GM21381 (cell line): ENCODE results near the gene CYP2J2.
"Not testable (repeated sequence)": the region's sequence is repeated elsewhere in the genome, so short reads cannot be mapped to it uniquely, and the experiment has no call there.

ENCODE experiments used
- ATAC-seq: cut with Tn5 transposase; IDR thresholded peaks from one replicate; pipeline ENCODE4 v1.9.1; 2021; ENCODE audit warnings: mild to moderate bottlenecking, moderate library complexity; ENCODE audit not compliant: unreplicated experiment

Gene CYP2J2

DNA sequence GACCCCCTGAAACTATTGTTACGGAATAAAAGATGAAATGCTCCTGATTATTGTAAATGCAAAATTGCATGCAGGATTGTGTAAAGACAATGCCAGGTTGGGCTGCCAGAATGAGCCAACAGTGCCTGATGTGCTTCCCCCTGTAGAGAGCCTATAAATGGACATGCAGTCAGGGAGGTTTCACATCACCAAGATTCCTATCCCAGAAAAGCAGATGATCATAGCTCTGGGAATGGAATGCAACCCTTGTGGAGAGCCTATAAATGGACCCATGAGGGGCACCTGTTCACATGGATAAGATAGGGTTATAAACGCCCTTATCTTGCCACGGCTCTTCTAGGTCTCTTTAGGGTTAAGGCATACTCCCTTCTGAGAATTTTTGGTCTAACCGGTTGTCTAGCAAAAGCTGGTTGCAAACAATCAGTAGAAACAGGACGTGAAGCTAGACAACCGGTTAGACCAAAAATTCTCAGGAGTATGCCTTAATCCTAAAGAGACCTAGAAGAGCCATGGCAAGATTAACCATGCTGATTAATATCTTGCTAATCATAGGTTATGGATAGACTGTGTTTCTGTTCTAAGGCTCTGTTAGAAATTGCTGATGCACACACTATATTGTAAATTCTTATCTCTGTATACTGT is 5.2 kb downstream of the CYP2J2 start:
- not testable (repeated sequence) for ATAC-seq

GRCh38 chr1:59919746-59920145 is 6.8 kb downstream of the CYP2J2 start:
- no peak for ATAC-seq

DNA sequence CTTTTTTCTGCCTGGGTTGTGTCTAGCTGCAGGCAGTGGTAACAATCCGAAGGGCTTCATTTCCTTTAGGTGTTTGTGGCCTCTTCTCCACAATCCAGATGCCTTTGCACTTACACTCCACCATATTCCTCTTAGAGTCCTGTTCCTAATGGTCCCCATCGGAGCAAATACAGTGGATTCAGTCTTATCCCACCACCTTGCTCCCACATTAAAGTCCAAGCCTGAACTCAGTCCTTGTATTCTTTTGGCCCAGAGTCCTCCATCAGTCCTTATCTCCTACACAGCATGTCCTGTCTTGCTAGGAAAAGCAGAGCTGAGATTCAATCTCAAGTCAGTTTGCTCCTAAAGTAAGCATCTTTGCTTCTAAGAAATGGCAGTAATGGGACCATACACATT is 8.8 kb downstream of the CYP2J2 start:
- no peak for ATAC-seq

DNA sequence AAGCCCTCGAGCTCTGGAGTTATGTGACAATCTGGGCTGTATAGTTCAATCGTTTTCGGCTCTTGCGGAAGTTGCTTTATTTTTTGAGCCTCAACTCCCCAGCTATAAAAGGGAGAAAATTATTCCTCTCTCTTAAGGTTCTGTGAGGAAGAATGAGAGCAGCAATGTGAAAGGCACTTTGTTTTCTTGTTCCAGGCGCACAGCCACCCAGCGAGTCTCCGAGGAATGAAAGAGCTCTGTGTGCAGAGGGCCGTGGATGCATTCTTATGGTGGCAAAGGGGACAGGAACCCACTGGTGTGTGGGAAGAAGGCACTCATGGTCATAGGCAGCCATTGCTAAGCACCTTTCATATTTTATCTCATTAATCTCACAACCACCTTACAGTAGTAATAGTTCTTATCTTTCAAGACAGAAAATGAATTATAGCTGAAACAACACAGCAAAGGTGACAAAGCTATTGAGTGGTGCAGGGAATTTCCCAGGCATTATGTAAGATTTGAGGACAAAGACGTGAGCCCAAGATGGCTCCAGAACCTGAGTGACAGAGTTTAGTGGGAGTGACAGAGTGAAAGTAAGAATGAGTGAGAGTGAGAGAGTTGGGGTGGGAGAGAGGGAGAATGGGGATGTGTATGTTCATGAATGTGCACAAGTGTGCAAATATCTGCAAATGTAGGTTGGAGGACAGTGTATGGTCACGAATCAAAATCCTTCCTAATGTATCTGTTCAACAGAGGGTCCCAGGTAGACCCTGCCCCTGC is 9.4 kb downstream of the CYP2J2 start:
- no peak for ATAC-seq

- ATAC-seq, result no peak
Observed at GRCh38 chr1:59915516-59915915, 11.1 kb downstream of the CYP2J2 start.

- not testable (repeated sequence) for ATAC-seq
Observed at GRCh38 chr1:59914791-59915286, 11.7 kb downstream of the CYP2J2 start.

- ATAC-seq, result no peak
Observed at GRCh38 chr1:59908682-59909081, 17.9 kb downstream of the CYP2J2 start.

GRCh38 chr1:59908084-59908483 is 18.5 kb downstream of the CYP2J2 start:
- ATAC-seq, result no peak

GRCh38 chr1:59906931-59907330 is 19.6 kb downstream of the CYP2J2 start:
- ATAC-seq, result no peak

- ATAC-seq, result peak; percentile 81
Observed at GRCh38 chr1:59903141-59903754, 23.3 kb downstream of the CYP2J2 start.

DNA sequence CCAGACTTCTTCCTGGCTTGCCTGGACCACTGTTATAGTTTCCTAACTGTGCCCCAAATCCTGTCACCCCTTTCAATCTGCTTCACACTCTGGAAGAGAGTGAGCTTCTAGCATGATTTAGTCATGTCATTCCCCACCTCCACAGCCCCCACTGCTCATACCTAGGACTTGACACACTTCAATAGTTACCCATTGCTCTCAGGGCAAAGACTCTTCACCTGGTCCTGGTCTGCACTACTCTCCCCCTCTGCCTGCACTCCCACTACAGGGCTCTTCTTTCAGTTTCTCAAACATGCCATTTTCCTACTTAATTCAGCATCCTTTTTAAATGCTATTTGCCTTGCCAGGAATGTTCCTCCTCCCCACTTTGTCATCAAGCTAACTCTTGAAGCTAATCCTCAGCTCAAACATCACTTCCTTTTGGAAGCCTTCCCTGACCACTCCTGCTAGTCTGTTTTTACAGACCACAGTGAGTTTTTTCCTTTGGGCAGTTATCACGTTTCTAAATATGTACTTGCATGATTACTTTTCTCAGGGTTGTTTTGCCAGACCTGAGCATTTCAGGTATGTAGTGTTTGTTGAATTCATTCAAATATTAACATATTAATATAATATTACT is 24.7 kb downstream of the CYP2J2 start:
- no peak for ATAC-seq

- ATAC-seq, result no peak
Observed at GRCh38 chr1:59900640-59901039, 25.9 kb downstream of the CYP2J2 start.

DNA sequence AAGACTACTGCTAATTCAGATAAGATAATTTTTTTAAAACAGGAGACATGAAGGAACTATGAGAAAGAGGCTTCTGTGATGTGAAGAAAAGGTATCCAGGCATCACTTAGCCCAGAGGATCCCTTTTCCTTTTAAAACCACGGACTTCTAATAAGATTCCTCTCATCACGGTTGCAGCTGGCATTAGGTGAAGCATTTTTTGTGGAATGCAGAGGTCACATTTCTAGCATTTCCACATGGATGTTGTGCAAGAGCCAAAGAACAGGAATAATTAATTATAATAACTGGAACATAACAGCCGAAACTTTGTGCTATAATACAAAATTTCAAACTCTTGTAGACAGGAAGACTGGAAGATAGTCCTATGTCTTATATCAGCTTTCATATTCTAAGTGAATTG is 27.6 kb downstream of the CYP2J2 start:
- ATAC-seq, result no peak

GRCh38 chr1:59897165-59897564 is 29.4 kb downstream of the CYP2J2 start:
- ATAC-seq, result no peak

GRCh38 chr1:59892841-59893811 is 33.4 kb downstream of the CYP2J2 start:
- ATAC-seq, result no peak

DNA sequence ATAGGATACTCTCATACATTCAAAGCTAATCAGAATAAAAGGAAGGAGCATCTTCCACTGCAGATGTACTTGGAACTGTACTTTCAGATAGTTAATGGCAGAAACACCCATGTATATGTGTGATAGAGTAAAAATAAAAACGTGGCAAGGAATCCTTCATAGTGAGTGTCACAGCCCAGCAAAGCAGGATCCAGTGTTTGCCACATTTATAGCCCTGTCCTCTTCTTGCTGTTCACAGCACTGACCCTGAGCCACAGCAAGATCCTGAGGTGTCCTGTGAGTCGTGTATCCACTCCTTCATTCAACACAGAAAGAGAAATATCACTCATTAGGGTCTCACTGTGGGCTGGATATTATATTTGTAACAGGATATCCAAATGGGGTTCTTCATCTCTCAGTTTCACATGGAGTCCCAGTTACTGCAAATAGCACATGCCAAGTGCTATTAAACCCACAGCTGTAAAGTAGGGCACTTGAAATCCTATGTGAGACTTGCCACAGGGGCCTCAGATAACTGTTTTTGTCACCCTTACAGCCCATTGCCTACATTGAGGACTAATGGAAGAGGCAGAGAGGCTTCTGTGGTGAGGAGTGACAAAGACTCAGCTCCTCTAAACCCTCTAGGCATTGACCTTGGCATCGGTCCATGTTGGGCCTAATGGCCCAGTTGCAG is 41.3 kb downstream of the CYP2J2 start:
- ATAC-seq, result no peak

DNA sequence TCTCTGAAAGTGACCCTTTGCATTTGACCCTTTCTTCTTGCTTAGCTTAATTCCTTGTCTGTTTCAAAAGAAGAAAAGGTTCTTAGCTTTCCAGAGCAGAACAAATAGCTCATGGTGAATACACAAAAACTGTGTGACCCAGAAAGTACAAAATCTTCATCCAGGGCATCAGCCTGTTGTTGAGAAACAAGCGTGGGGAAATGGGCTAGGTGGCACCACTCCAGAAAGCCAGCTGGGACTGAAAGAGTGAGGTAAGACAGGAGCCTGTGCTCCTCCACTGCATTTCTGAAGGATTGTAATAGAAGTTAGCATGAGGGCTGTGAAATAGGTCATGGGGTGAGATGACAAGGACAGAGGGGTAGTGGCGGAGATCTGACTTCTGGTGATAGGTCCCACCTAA is 45.8 kb downstream of the CYP2J2 start:
- ATAC-seq, result no peak

DNA sequence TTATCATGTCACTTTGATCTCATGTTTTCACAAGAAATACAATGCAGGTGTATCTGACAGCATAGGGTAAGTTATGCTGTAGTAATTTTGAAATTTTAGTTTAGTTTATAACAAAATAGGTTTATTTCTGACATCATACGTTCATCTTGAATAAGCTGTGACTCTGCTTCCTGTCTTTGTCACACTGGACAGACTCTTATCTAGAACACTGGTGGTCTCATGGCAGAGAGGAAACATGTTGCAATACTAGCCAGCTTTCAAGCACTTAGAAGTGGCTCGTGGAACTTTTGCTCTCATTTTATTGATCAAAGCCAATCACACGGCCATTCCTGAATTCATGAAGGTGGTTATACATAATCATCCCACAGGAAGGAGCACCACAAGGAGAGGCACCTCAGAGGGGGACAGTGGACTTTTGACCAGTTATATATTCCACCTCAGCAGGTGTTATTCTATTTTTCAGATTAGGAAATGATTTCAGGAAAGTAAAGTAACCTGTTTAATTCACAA is 46.5 kb downstream of the CYP2J2 start:
- ATAC-seq, result no peak

GRCh38 chr1:59879574-59879973 is 47.0 kb downstream of the CYP2J2 start:
- ATAC-seq, result peak; percentile 70

- ATAC-seq, result no peak
Observed at GRCh38 chr1:59878370-59878769, 48.2 kb downstream of the CYP2J2 start.
